Ectodermal cell (in vitro differentiated cells): ENCODE data around the gene NTF4.
A peak's percentile ranks its signal among the peaks of the same experiment; 100 is the strongest.
"Not testable (repeated sequence)": the region's sequence is repeated elsewhere in the genome, so short reads cannot be mapped to it uniquely, and the experiment has no call there.

Experiments
- H3K27ac ChIP-seq: 2 replicates; pipeline ENCODE4 v1.7.0; 2013; ENCODE audit warnings: mild to moderate bottlenecking, low read depth, low read length; ENCODE audit not compliant: insufficient read depth, poor library complexity, severe bottlenecking
- H3K27me3 ChIP-seq: 2 replicates; pipeline ENCODE4 v1.7.0; 2013; ENCODE audit warnings: mild to moderate bottlenecking, low read length; ENCODE audit not compliant: insufficient read depth, control insufficient read depth, poor library complexity, severe bottlenecking
- H3K36me3 ChIP-seq: one replicate; pipeline ENCODE4 v1.7.0; 2013; ENCODE audit warnings: low read length; ENCODE audit not compliant: control insufficient read depth, insufficient read depth
- H3K4me1 ChIP-seq: one replicate; pipeline ENCODE4 v1.7.0; 2013; ENCODE audit warnings: low read length; ENCODE audit not compliant: control insufficient read depth, insufficient read depth
- H3K4me3 ChIP-seq: 2 replicates; pipeline ENCODE4 v1.7.0; 2013; ENCODE audit warnings: low read depth, low read length, control low read depth; ENCODE audit not compliant: insufficient read depth
- H3K9me3 ChIP-seq: 2 replicates; pipeline ENCODE4 v1.7.0; 2013; ENCODE audit warnings: mild to moderate bottlenecking, low read length, moderate library complexity; ENCODE audit not compliant: control insufficient read depth
- WGBS, 2 experiments: methylation state at CpG; one replicate each; pipeline ENCODE4 v1.1.7; 2013; ENCODE audit warnings: missing lambda C conversion rate in 2 of 2; 5-methylcytosine and 5-hydroxymethylcytosine counted together

Gene NTF4

DNA sequence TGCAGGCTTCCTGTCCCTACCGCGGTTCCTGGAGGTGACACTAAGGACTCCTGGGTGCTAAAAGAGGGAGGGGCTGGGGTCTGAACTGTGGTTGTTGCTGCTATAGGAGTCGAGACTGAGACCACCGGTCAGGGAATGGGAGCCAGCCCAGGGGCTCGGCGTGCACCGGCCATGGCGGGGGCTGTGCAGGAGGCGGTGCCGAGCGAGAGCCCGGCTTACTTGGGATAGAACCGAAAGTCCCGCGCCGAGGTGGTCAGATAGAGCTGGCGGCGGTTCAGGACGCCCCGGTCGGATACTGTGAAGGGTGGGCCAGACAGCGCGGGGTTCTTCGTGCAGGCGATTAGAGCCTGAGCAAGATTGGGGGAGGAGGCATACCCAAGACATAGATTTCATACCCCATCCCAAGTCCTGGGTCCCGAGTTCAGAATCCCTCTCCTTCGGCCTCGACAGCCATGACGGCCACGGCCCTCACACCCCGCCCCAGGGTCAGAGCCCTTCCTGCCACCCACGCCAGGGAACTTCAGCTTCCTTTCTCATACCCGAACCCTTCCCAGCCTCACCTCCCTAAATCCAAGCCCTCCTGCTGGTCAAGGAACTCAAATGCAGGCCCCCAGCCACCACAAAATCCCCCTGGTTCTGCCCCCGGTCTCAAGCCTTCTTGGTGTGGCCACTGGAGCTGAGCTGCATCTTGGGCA is 7.6 kb downstream of the NTF4 start:
- 14% methylated on average over 34 of the region's 34 CpGs for WGBS, 2 experiments
- H3K27me3 ChIP-seq, result peaks cover 66% of the 10 kb centered on the region
- peak overlapping the region; percentile 36 for H3K4me3 ChIP-seq

DNA sequence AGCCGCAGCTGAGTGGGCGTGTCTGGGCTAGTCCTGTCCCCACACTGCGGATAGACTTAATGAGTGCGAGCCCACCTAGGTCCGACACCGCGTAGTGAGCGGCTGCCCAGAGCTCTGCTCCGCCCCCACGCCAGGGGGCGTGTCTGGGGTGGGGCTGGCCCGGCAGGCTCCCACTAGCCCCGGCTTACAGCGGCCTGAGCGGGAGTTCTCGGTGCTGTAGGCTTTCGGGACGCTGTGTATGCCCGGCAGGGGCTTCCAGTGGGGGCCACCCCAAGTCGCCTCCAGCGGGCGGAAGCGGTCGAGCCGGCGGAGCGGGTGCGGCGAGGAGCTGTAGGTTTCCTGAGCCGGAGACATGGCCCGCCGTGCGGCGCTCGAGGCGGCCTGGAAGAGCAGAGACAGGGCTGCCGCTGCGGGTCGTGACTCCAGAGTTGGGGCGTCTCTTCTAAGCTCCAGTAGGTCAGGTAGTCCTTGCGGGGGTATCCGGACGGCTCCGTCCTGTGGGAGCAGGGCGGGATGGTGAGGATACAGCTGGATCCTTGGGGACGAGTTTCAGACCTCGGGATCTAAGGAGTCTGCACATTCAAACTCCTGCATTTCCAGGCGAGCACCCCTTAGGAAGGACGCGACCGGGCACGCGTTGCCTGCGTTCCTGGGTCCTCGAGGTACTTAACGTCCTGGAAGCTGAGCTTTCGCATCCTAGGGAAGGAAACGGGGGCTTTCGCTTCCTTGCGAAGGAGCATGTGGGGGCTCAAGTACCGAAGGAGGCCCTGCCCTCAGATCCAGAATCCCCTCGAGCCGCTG is 8.3 kb downstream of the NTF4 start:
- Histone ChIP-seq H3K4me3 (peak overlapping the region; percentile 36), H3K9me3 (no peaks in the 10 kb centered on the region), H3K36me3 (no peaks in the 10 kb centered on the region), H3K27ac (no peak overlapping the region), H3K4me1 (peaks cover 12% of the 10 kb centered on the region), H3K27me3 (peaks cover 63% of the 10 kb centered on the region)
- 2% methylated on average over 63 of the region's 63 CpGs for WGBS, 2 experiments

More for the DNA sequence above, 7.6 kb downstream of the NTF4 start:
- H3K9me3 ChIP-seq, H3K27ac ChIP-seq, H3K36me3 ChIP-seq: not testable (repeated sequence)
- peaks cover 12% of the 10 kb centered on the region for H3K4me1 ChIP-seq

DNA sequence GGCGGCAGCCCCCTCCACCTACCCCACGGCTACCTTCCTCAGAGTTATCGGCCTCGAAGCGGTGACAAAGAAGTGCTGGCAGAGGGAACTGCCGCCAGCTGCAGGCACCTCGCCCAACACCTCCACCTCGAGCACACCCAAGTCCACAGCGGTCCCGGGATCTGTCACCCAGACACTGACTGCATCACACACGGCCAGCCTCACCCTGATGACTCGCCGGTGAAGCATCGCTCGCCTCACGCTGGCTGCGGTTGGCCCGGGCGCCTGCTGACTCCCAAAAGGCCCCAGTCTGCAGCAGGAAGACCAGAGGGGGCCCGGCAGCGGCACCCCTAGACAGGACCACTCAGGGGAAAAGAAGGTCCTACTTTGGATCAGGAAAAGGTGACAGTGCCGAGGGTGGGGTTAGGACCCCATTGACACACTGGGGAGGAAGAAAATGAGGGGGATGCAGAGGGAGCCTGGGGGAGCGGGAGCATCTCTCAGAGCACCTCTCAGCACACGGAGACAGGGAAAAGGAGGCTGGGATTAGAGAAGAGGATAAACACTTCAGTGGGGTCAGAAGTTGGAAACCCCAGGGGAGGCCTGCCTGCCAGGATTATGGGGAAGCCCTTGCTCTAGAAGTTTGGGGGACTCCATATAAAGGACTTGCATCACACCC is 14.1 kb downstream of the NTF4 start:
- 82 to 84% methylated on average over 24 of the region's 24 CpGs for WGBS, 2 experiments
- not testable (repeated sequence) for H3K27me3 ChIP-seq

DNA sequence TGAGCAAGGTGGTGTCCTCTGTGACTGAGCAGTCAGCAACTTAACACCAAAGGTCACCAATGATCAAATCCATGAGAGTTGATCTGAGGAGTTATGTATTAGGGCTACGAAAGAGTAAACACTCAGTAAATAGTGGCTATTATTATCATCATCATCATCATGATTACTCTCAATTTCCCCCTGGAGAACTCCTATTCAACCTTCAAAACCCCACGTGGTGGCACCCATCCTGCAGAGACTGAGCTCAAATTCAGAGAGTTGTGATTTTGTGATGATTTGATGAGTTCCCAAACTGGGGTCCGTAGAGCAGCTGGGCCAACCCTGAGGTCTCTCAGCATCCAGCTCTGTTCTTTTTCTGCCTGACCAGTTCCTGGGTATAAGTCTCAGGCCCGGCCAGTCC is 14.8 kb downstream of the NTF4 start:
- H3K36me3 ChIP-seq, H3K4me3 ChIP-seq, H3K27me3 ChIP-seq, H3K27ac ChIP-seq, H3K9me3 ChIP-seq, H3K4me1 ChIP-seq: not testable (repeated sequence)
- WGBS, 2 experiments, result 65% methylated on average over 2 of the region's 4 CpGs; no CpG with 5 or more reads in 1 of the 2 experiments

More for the DNA sequence above, 14.1 kb downstream of the NTF4 start:
- not testable (repeated sequence) for H3K4me1 ChIP-seq, H3K9me3 ChIP-seq, H3K27ac ChIP-seq, H3K36me3 ChIP-seq, H3K4me3 ChIP-seq

DNA sequence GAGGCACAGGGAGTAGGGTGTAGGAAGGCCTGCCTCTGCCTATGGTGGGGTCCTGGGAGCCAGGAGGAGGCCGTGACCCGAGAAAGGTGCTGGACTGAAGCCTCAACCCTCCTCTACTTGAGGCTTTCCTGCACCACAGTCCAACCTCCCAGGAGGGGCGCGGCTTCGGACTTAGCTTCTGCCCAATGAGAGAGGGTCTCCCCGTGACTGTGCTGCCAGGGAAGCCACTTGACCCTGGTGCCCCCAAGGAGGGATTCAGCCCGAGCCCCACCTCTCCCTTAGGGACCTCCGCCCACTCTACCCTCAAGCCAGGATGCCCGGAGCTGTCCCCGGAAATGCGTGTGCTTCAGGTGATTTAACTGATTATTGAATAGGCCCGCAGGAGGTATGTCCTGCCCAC is 15.6 kb downstream of the NTF4 start, which contains the start of gene CGB8:
Gene CGB8, minus strand, starts transcription at position 101 of the 400 bp plus-strand sequence. CDS start 372 bp downstream, outside the sequence.
- not testable (repeated sequence) for H3K36me3 ChIP-seq, H3K9me3 ChIP-seq, H3K27me3 ChIP-seq, H3K27ac ChIP-seq, H3K4me1 ChIP-seq, H3K4me3 ChIP-seq
- 79 to 83% methylated on average over 10 of the region's 12 CpGs for WGBS, 2 experiments

DNA sequence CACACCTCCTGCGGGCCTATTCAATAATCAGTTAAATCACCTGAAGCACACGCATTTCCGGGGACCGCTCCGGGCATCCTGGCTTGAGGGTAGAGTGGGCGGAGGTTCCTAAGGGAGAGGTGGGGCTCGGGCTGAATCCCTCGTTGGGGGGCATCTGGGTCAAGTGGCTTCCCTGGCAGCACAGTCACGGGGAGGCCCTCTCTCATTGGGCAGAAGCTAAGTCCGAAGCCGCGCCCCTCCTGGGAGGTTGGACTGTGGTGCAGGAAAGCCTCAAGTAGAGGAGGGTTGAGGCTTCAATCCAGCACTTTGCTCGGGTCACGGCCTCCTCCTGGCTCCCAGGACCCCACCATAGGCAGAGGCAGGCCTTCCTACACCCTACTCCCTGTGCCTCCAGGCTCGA is 21.1 kb downstream of the NTF4 start, which contains the start of gene CGB5:
Gene CGB5, plus strand, starts transcription at position 301 of the 400 bp plus-strand sequence. CDS start 362 bp downstream, outside the sequence.
- not testable (repeated sequence) for H3K27me3 ChIP-seq, H3K27ac ChIP-seq, H3K4me3 ChIP-seq, H3K9me3 ChIP-seq, H3K36me3 ChIP-seq, H3K4me1 ChIP-seq
- 84 to 86% methylated on average over 14 to 15 of the region's 15 CpGs for WGBS, 2 experiments

DNA sequence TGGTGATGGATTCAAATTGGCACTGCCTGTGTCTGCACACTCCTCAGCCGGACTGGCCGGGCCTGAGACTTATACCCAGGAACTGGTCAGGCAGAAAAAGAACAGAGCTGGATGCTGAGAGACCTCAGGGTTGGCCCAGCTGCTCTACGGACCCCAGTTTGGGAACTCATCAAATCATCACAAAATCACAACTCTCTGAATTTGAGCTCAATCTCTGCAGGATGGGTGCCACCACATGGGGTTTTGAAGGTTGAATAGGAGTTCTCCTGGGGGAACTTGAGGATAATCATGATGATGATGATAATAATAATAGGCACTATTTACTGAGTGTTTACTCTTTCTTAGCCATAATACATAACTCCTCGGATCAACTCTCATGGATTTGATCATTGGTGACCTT is 22.0 kb downstream of the NTF4 start:
- not testable (repeated sequence) for H3K27ac ChIP-seq, H3K27me3 ChIP-seq, H3K9me3 ChIP-seq, H3K36me3 ChIP-seq, H3K4me1 ChIP-seq, H3K4me3 ChIP-seq
- WGBS, 2 experiments, result 91 to 93% methylated on average over 1 of the region's 4 CpGs

DNA sequence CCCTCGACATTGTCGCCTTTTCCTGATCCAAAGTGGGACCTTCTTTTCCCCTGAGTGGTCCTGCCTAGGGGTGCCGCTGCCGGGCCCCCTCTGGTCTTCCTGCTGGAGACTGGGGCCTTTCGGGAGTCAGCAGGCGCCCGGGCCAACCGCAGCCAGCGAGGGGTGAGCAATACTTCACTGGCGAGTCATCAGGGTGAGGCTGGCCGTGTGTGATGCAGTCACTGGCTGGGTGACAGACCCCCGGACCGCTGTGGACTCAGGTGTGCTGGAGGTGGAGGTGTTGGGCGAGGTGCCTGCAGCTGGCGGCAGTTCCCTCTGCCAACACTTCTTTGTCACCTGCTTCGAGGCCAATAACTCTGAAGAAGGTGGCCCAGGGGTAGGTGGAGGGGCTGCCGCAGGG is 22.4 kb downstream of the NTF4 start:
- H3K4me1 ChIP-seq, result no peaks in the 10 kb centered on the region
- H3K36me3 ChIP-seq, result no peaks in the 10 kb centered on the region
- H3K4me3 ChIP-seq, result no peak overlapping the region
- no peaks in the 10 kb centered on the region for H3K27me3 ChIP-seq
- no peaks in the 10 kb centered on the region for H3K9me3 ChIP-seq
- H3K27ac ChIP-seq, result no peak overlapping the region
- 83 to 84% methylated on average over 17 of the region's 17 CpGs for WGBS, 2 experiments

DNA sequence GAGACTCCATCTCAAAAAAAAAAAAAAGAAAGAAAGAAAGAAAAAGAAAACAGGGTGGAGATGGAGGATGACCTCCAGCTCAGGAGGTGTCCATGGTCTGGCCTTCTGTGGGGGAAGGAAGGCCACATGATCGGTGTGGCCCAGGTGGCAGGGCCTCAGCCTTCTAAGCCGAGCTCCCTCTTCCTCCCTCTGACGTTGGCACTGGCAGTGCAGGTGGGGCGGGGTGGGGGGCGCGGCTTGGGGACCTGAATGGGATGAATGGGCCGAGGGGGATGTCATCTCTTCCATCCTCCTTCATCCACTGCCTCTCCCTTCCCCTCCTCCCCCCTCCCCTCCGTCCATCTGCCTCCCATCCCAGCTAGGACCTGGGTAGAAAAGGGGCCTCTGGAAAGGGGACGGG is 24.9 kb downstream of the NTF4 start:
- not testable (repeated sequence) for H3K4me3 ChIP-seq, H3K4me1 ChIP-seq, H3K27me3 ChIP-seq, H3K36me3 ChIP-seq, H3K9me3 ChIP-seq, H3K27ac ChIP-seq
- WGBS, 2 experiments, result 75 to 95% methylated on average over 7 to 9 of the region's 9 CpGs
